Ascending aorta (tissue), 2 donors: ENCODE measurements around the gene NDUFA11. TPM values are rescaled to one million over a fixed set of nuclear protein-coding genes. Genes with fewer than 3 reads are reported as not detected.
"Not testable (repeated sequence)": the region's sequence is repeated elsewhere in the genome, so short reads cannot be mapped to it uniquely, and the experiment has no call there.

Experiments
- DNase-seq, 2 donors: peaks; one replicate each; pipeline ENCODE4 v3.0.0-alpha.2; 2019; ENCODE audit warnings: low spot score in 2 of 2
- H3K27ac ChIP-seq, 2 donors: fragments of 200-600 bp; sonication (generic); one replicate each; pipeline ENCODE4 v1.5.1; 2016 to 2017; ENCODE audit warnings: mild to moderate bottlenecking in 1 of 2
- H3K27me3 ChIP-seq: fragments of 200-600 bp; sonication (generic); one replicate; pipeline ENCODE4 v1.5.1; 2017
- H3K36me3 ChIP-seq, 2 donors: fragments of 200-600 bp; sonication (generic); one replicate each; pipeline ENCODE4 v1.5.1; 2016
- H3K4me1 ChIP-seq, 2 donors: fragments of 200-600 bp; sonication (generic); one replicate each; pipeline ENCODE4 v1.5.1; 2016 to 2017; ENCODE audit warnings: mild to moderate bottlenecking in 1 of 2
- H3K4me3 ChIP-seq, 2 donors: fragments of 200-600 bp; sonication (generic); one replicate each; pipeline ENCODE4 v1.5.1; 2016 to 2017; ENCODE audit warnings: mild to moderate bottlenecking in 1 of 2
- H3K9me3 ChIP-seq, 2 donors: fragments of 200-600 bp; sonication (generic); one replicate each; pipeline ENCODE4 v1.5.1; 2016
- intact Hi-C: fragments of 100-400 bp; cut with DNase I; formaldehyde crosslinking; loops from one replicate; pipeline ENCODE4 v1.15.1; 2023
- total RNA-seq: library from RNA; depleted of rRNA; stranded (reverse); fragments of >200 nt; gene quantifications from one replicate; pipeline ENCODE4 v1.1.0, GENCODE V29; 2016
- TF ChIP-seq, protein P1 (sequence below), 3 experiments: fragments of 200-600 bp in 2 of 3; fragments of 450-650 bp in 1 of 3; sonication (generic) in 2 of 3; IDR thresholded peaks; one replicate each; pipeline ENCODE4 v1.5.1; 2016 to 2019; ENCODE audit warnings: antibody characterized with exemption in 3 of 3, mild to moderate bottlenecking in 1 of 3, moderate library complexity in 1 of 3

Gene NDUFA11
- total RNA-seq, 1 donor from 2014 or later, result 205 TPM

DNA sequence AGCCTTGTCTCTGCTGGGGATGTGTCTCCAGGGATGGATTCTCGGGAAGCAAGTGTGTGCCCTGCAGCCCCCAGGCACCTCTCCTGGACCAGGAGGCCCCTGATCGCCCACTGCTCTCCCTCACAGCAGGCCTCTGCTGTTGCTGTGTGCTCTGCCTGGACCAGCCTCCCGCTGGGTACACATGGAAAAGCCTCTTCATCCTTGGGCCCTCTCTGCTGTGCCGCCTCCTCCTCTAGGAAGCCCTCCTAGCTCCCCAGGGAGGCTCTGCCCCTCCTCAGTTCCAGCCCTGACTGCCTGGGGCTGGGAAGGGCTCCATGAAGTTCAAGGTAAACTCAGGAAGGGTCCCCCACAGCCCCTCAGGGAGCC is 12.0 kb downstream of the NDUFA11 start:
- peaks cover 13 to 16% of the 10 kb centered on the region in 2 donors for H3K36me3 ChIP-seq
- no peak overlapping the region for H3K27ac ChIP-seq
- H3K4me1 ChIP-seq, result peaks cover 8 to 27% of the 10 kb centered on the region in 2 donors
- DNase-seq, result no peak
- intact Hi-C loops, result no loop called here
- no peaks in the 10 kb centered on the region for H3K27me3 ChIP-seq
- H3K9me3 ChIP-seq, result no peaks in the 10 kb centered on the region
- TF ChIP-seq, protein P1, sequence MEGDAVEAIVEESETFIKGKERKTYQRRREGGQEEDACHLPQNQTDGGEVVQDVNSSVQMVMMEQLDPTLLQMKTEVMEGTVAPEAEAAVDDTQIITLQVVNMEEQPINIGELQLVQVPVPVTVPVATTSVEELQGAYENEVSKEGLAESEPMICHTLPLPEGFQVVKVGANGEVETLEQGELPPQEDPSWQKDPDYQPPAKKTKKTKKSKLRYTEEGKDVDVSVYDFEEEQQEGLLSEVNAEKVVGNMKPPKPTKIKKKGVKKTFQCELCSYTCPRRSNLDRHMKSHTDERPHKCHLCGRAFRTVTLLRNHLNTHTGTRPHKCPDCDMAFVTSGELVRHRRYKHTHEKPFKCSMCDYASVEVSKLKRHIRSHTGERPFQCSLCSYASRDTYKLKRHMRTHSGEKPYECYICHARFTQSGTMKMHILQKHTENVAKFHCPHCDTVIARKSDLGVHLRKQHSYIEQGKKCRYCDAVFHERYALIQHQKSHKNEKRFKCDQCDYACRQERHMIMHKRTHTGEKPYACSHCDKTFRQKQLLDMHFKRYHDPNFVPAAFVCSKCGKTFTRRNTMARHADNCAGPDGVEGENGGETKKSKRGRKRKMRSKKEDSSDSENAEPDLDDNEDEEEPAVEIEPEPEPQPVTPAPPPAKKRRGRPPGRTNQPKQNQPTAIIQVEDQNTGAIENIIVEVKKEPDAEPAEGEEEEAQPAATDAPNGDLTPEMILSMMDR (IDR thresholded peaks at IDR 0.05), result no peak
- H3K4me3 ChIP-seq, result no peak overlapping the region

DNA sequence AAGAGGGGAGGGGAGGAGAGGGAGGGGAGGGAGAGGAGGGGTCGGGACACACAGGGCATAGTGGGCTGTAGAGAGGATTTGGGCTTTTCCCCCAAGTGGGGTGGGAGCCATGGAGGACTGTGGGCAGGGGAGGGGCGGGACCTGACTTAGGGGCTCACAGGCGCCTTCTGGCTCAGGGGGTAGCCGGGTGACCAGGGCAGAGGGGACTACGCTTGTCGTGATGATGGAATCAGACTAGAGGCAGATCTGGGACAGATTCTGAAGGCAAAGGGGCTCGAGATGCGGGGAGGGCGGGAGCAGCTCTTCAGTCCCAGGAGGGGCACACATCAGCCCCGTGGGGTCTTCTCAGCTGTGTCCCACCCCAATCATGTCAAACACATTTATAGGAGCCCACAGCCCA is 13.5 kb downstream of the NDUFA11 start:
- intact Hi-C loops, result no loop called here
- no peaks in the 10 kb centered on the region for H3K9me3 ChIP-seq

DNA sequence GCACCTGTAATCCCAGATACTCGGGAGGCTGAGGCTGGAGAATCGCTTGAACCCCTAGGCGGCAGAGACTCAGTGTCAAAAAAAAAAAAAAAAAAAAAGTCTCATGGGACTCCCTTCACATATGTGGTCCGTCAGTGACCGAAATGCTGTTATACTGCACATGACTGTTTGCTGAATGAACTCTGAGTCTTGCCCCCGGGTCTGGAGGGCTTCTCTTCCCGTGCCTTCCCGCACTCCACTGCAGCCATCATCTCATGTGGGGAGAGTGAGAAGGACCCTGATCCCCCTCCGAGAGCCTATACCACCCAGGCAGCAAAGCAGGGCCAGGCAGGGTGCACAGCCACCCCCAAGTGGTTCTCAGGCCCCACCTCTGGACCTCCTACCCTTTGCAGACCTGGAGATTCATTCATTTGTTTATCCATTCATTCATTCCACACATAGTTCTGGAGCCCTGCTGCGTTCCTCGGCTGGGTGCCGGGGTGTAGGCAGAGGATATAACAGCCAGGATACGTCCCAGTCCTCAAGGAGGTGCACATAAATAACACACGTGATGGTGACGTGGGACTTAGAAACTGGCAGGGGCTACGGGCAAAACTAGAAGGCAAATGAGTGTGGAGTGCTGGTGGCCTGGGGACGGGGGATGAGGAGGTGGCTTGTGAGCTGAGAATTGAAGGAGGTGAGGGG is 14.2 kb downstream of the NDUFA11 start:
- intact Hi-C loops, result no loop called here
- H3K9me3 ChIP-seq, result no peaks in the 10 kb centered on the region
- no peak for DNase-seq
- TF ChIP-seq, protein P1 (IDR thresholded peaks at IDR 0.05), result no peak
- H3K4me3 ChIP-seq, result no peak overlapping the region
- peaks cover 2 to 16% of the 10 kb centered on the region in 2 donors for H3K4me1 ChIP-seq
- no peaks in the 10 kb centered on the region for H3K36me3 ChIP-seq
- H3K27me3 ChIP-seq, result no peaks in the 10 kb centered on the region
- H3K27ac ChIP-seq, result no peak overlapping the region

More for the DNA sequence above, 13.5 kb downstream of the NDUFA11 start:
- Histone ChIP-seq H3K27ac (no peak overlapping the region), H3K27me3 (no peaks in the 10 kb centered on the region), H3K36me3 (peaks cover 0 to 2% of the 10 kb centered on the region in 2 donors), H3K4me3 (no peak overlapping the region), H3K4me1 (peaks cover 8 to 23% of the 10 kb centered on the region in 2 donors)
- TF ChIP-seq, protein P1 (IDR thresholded peaks at IDR 0.05), result no peak
- DNase-seq, result no peak

DNA sequence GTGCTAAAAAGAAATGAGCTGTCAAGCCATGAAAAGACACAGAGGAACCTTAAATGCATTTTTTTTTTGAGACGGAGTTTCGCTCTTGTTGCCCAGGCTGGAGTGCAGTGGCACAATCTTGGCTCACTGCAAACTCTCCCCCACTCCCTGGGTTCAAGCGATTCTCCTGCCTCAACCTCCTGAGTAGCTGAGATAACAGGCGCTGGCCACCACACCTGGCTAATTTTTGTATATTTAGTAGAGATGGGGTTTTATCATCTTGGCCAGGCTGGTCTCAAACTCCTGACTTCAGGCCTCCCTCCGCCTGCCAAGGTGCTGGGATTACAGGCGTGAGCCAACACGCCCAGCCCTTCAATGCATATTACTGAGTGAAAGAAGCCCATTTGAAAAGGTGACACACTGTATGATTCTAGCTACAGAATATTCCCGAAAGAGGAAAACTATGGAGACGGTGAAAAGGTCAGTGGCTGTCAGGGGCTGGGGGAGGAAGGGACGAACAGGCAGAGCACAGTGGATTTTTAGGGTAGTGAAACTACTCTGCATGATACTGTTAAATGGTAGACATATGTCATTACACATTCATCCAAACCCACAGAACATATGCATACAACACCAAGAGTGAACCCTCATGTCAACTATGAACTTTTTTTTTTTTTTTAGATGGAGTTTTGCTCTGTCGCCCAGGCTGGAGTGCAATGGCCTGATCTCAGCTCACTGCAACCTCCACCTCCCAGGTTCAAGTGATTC is 19.4 kb downstream of the NDUFA11 start:
- H3K36me3 ChIP-seq, H3K27ac ChIP-seq, H3K4me3 ChIP-seq, H3K27me3 ChIP-seq, DNase-seq, H3K9me3 ChIP-seq, intact Hi-C loops, H3K4me1 ChIP-seq: not testable (repeated sequence)

DNA sequence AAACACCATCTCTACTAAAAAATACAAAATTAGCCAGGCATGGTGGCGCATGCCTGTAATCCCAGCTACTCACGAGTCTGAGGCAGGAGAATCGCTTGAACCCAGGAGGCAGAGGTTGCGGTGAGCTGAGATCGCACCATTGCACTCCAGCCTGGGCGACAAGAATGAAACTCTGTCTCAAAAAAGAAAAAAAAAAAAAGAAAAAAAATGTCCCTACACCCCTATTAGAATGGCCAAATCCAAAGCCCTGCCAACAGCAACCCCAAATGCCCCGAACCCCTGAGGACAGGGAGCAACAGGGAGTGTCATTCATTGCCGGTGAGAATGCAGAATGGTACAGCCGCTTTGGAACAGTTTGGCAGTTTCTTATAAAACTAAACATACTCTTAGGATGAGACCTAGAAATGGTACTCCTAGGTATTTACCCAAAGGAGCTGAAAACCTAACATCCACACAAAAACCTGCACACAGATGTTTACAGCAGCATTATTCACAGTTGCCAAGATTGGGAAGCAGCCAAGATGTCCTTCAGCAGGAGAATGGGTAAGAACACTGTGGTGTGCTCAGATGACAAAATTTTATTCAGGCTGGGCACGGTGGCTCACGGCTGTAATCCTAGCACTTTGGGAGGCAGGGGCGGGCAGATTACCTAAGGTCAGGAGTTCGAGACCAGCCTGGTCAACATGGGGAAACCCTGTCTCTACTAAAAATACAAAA is 20.3 kb downstream of the NDUFA11 start:
- intact Hi-C loops, H3K36me3 ChIP-seq, H3K9me3 ChIP-seq, H3K27ac ChIP-seq, H3K27me3 ChIP-seq, DNase-seq, H3K4me3 ChIP-seq, H3K4me1 ChIP-seq: not testable (repeated sequence)

DNA sequence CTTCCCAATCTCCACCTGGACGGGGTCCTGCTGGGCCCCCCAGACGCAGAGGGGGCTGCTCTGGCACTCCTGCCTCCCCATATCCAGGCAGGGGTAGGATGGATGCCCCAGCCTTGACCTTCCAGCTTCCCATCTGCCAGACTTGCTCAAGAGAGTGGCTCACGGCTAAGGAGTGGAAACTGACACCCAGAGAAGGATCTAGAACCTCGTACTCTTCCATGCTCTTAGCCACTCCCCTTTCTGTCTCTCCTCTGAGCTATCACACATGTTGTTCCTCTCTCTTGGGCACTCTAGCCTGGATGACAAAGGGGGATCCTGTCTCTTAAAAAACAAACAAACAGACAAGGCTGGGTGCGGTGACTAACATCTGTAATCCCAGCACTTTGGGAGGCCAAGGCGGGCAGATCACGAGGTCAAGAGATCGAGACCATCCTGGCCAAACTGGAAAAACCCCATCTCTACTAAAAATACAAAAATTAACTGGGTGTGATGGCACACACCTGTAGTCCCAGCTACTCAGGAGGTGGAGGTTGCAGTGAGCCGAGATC is 21.1 kb downstream of the NDUFA11 start:
- no peaks in the 10 kb centered on the region for H3K9me3 ChIP-seq
- DNase-seq, result no peak
- no peak overlapping the region for H3K27ac ChIP-seq
- no peaks in the 10 kb centered on the region for H3K36me3 ChIP-seq
- H3K27me3 ChIP-seq, result peaks cover 3% of the 10 kb centered on the region
- no peak overlapping the region for H3K4me3 ChIP-seq
- H3K4me1 ChIP-seq, result peaks cover 0 to 4% of the 10 kb centered on the region in 2 donors
- intact Hi-C loops, result no loop called here
- TF ChIP-seq, protein P1 (IDR thresholded peaks at IDR 0.05), result no peak
